ENCODE measurements around the gene H6PD.

H6PD gene

GRCh38 chr1:9269078-9269501, 34.5 kb downstream of the H6PD start:
- Histone ChIP-seq H3K27ac (ENCODE audit: low read depth, low read length, severe bottlenecking) (no peak overlapping the region), H3K36me3 (ENCODE audit: control insufficient read depth, insufficient read depth, low read length) (peaks cover 4% of the 10 kb centered on the region), H3K4me3 (ENCODE audit: extremely low read depth, insufficient read depth, low read length, poor library complexity, severe bottlenecking) (no peak overlapping the region), H3K4me1 (ENCODE audit: control insufficient read depth, insufficient read depth, low read length, poor library complexity, severe bottlenecking) (peaks cover 25% of the 10 kb centered on the region), H3K9me3 (ENCODE audit: control insufficient read depth, low read length) (no peaks in the 10 kb centered on the region)
- WGBS, 2 experiments (ENCODE audit: insufficient coverage in 2 of 2): 87 to 89% methylated on average over 11 to 15 of the region's 17 CpGs

DNA sequence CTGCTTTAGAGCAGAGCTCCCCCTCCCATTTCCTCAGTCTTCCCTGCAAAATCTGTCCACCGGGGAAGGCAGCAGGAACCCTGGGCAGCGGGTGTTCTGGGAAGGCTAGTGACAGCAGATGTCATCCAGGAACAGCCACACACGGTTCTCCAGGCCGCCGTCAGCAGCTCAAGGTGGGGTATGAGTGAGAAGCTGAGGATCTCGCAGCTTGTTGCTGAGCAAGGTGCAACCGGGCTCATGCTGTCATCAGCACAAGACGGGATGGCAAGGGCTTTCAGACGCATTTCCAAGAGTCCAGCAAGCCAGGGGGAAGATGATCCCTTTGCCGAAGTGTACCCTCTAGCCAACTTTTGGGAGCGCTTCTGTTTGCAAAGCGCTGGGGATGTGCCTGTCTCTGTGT, 35.1 kb downstream of the H6PD start:
- Histone ChIP-seq H3K9me3 (ENCODE audit: control insufficient read depth, low read length) (no peaks in the 10 kb centered on the region), H3K36me3 (ENCODE audit: control insufficient read depth, insufficient read depth, low read length) (no peaks in the 10 kb centered on the region), H3K27ac (ENCODE audit: low read depth, low read length, severe bottlenecking) (no peak overlapping the region), H3K4me3 (ENCODE audit: extremely low read depth, insufficient read depth, low read length, poor library complexity, severe bottlenecking) (no peak overlapping the region), H3K4me1 (ENCODE audit: control insufficient read depth, insufficient read depth, low read length, poor library complexity, severe bottlenecking) (peaks cover 25% of the 10 kb centered on the region)
- WGBS, 2 experiments (ENCODE audit: insufficient coverage in 2 of 2): 89 to 94% methylated on average over 10 of the region's 12 CpGs

GRCh38 chr1:9270290-9270883, 35.8 kb downstream of the H6PD start:
- WGBS, 2 experiments (ENCODE audit: insufficient coverage in 2 of 2): 77 to 85% methylated on average over 8 to 14 of the region's 15 CpGs
- Histone ChIP-seq H3K9me3 (ENCODE audit: control insufficient read depth, low read length) (no peaks in the 10 kb centered on the region), H3K4me1 (ENCODE audit: control insufficient read depth, insufficient read depth, low read length, poor library complexity, severe bottlenecking) (peaks cover 28% of the 10 kb centered on the region), H3K27ac (ENCODE audit: low read depth, low read length, severe bottlenecking) (no peak overlapping the region), H3K4me3 (ENCODE audit: extremely low read depth, insufficient read depth, low read length, poor library complexity, severe bottlenecking) (no peak overlapping the region), H3K36me3 (ENCODE audit: control insufficient read depth, insufficient read depth, low read length) (no peaks in the 10 kb centered on the region)

DNA sequence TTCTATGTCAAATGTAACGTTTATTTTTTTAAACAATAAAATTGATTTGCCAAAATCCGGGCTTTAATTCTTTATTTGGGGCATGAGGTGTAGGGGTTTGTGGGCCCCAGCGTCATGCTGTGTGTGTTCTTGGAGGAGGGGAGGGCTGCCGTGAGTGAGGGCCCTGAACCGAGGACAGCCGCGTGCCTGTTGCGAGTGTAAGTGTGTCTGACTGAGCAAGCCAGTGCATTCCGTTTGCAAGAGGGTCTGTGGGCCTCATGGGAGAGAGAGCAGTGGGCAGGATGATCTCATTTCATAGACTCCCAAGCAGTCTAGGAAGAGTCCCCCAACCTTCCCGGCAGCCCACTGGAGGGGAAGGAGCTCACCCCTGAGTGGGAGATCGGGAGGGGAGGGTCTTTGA, 36.7 kb downstream of the H6PD start:
- no peak overlapping the region for H3K4me3 ChIP-seq (ENCODE audit: extremely low read depth, insufficient read depth, low read length, poor library complexity, severe bottlenecking)
- WGBS, 2 experiments (ENCODE audit: insufficient coverage in 2 of 2): 83 to 84% methylated on average over 6 to 9 of the region's 11 CpGs
- H3K36me3 ChIP-seq (ENCODE audit: control insufficient read depth, insufficient read depth, low read length): no peaks in the 10 kb centered on the region
- peaks cover 29% of the 10 kb centered on the region for H3K4me1 ChIP-seq (ENCODE audit: control insufficient read depth, insufficient read depth, low read length, poor library complexity, severe bottlenecking)
- no peak overlapping the region for H3K27ac ChIP-seq (ENCODE audit: low read depth, low read length, severe bottlenecking)
- no peaks in the 10 kb centered on the region for H3K9me3 ChIP-seq (ENCODE audit: control insufficient read depth, low read length)

DNA sequence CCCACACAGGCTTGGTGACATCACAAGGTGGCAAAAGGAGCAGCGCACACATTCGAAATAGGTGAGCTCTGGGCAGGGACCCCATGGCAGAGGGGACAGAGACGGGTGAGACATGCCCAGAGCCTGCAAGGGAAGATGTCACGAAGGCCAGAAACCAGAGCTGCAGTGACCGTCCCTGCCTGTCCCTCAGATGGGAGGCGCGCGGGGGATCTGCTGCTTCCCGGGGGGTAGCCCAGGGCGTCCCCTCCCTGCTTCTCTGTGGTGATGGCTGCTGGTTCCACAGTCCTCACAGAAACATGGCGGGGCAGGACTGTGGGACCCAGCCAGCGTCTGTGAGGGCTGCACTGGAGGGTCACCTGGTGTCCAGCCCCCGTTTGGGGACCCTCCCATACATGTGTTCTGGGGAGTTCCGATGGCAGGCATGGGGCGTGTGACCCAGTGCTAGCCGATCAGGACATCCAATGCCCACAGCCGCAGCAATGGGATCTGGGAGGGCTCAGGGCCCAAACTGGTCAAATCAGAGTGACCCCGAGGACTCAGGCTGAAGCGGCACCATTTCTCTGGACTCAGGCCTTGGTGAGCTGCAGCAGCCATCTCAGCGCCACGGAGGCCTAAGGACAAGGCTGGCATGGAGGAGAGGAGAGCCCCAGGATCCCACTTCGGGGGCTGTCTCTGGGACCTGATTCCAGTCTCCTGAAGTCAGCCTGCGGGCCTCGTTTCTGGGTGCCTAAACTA, 37.5 kb downstream of the H6PD start:
- 94 to 95% methylated on average over 22 to 24 of the region's 24 CpGs for WGBS, 2 experiments (ENCODE audit: insufficient coverage in 2 of 2)
- H3K4me3 ChIP-seq (ENCODE audit: extremely low read depth, insufficient read depth, low read length, poor library complexity, severe bottlenecking): no peak overlapping the region
- no peaks in the 10 kb centered on the region for H3K36me3 ChIP-seq (ENCODE audit: control insufficient read depth, insufficient read depth, low read length)
- H3K27ac ChIP-seq (ENCODE audit: low read depth, low read length, severe bottlenecking): no peak overlapping the region
- no peaks in the 10 kb centered on the region for H3K9me3 ChIP-seq (ENCODE audit: control insufficient read depth, low read length)
- peaks cover 26% of the 10 kb centered on the region for H3K4me1 ChIP-seq (ENCODE audit: control insufficient read depth, insufficient read depth, low read length, poor library complexity, severe bottlenecking)

DNA sequence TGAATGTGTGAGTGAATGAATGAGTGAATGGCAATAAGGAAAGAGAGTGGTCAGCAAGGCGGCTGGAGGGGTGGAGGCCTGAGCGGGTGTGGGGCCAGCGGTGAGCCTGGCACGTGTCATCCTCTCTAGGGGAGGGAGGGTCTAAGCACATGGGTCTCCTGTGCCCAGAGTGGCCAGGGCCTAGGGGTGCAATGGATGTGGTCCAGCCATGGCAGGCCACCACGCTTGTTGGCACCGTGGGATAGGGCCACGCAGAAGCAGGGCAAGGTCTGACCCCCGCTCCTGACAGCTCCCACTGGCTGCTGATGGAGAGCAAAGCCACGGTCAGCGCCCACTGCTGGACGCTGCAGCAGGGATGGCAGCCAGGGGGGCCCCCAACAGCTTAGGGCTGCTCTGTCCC, 38.6 kb downstream of the H6PD start:
- Histone ChIP-seq H3K9me3 (ENCODE audit: control insufficient read depth, low read length) (no peaks in the 10 kb centered on the region), H3K36me3 (ENCODE audit: control insufficient read depth, insufficient read depth, low read length) (no peaks in the 10 kb centered on the region), H3K27ac (ENCODE audit: low read depth, low read length, severe bottlenecking) (no peak overlapping the region), H3K4me3 (ENCODE audit: extremely low read depth, insufficient read depth, low read length, poor library complexity, severe bottlenecking) (no peak overlapping the region), H3K4me1 (ENCODE audit: control insufficient read depth, insufficient read depth, low read length, poor library complexity, severe bottlenecking) (peaks cover 26% of the 10 kb centered on the region)
- 87 to 89% methylated on average over 8 to 11 of the region's 11 CpGs for WGBS, 2 experiments (ENCODE audit: insufficient coverage in 2 of 2)

- Histone ChIP-seq H3K4me1 (ENCODE audit: control insufficient read depth, insufficient read depth, low read length, poor library complexity, severe bottlenecking) (peaks cover 29% of the 10 kb centered on the region), H3K4me3 (ENCODE audit: extremely low read depth, insufficient read depth, low read length, poor library complexity, severe bottlenecking) (no peak overlapping the region), H3K27ac (ENCODE audit: low read depth, low read length, severe bottlenecking) (no peak overlapping the region), H3K9me3 (ENCODE audit: control insufficient read depth, low read length) (no peaks in the 10 kb centered on the region), H3K36me3 (ENCODE audit: control insufficient read depth, insufficient read depth, low read length) (no peaks in the 10 kb centered on the region)
- WGBS, 2 experiments (ENCODE audit: insufficient coverage in 2 of 2): 93 to 96% methylated on average over 9 of the region's 10 CpGs
These were observed 40.6 kb downstream of the H6PD start for GRCh38 chr1:9275161-9275560.

DNA sequence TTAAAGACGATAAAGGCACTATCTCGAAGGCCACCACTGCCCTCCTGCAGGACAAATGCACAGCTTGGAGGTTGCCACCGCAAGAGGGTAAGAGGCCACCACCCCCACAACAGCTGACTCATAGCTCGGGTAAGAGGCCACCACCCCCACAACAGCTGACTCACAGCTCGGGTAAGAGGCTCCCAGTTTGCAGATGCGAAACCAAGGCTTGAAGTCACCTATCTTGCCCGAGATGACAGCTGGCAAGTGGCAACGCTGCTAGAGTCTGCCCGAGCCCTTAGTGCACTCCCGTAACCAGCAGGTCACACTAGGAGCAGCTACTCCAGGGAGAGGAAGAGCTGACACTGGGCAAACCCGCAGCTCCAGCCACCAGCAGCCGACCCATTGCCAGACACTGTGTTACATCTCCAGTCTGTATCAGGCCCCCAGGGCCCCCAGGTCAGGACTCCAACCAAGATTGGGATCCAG, 41.0 kb downstream of the H6PD start:
- H3K36me3 ChIP-seq (ENCODE audit: control insufficient read depth, insufficient read depth, low read length): no peaks in the 10 kb centered on the region
- H3K9me3 ChIP-seq (ENCODE audit: control insufficient read depth, low read length): no peaks in the 10 kb centered on the region
- WGBS, 2 experiments (ENCODE audit: insufficient coverage in 2 of 2): 67 to 68% methylated on average over 11 to 12 of the region's 12 CpGs
- peaks cover 26% of the 10 kb centered on the region for H3K4me1 ChIP-seq (ENCODE audit: control insufficient read depth, insufficient read depth, low read length, poor library complexity, severe bottlenecking)
- peak overlapping the region; percentile 3 for H3K27ac ChIP-seq (ENCODE audit: low read depth, low read length, severe bottlenecking)
- H3K4me3 ChIP-seq (ENCODE audit: extremely low read depth, insufficient read depth, low read length, poor library complexity, severe bottlenecking): no peak overlapping the region

DNA sequence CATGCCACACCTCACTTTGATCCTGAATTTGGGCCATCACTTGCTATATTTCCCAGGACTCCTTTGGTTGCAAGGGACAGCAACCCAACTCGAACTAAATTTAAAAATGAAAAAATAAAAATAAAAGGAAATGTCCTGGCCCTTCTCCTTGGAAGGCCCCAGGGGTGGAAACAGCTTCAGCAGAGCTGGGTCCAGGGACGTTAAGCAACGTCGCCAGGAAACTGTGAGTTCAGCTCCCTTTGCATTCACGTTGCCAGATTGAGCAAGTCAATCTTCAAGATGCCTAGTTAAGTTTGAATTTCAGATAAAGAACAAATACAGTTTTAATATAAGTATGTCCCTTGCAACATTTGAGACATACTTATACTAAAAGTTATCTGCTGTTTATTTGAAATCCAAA, 43.5 kb downstream of the H6PD start:
- no peak overlapping the region for H3K4me3 ChIP-seq (ENCODE audit: extremely low read depth, insufficient read depth, low read length, poor library complexity, severe bottlenecking)
- peaks cover 37% of the 10 kb centered on the region for H3K4me1 ChIP-seq (ENCODE audit: control insufficient read depth, insufficient read depth, low read length, poor library complexity, severe bottlenecking)
- no peaks in the 10 kb centered on the region for H3K36me3 ChIP-seq (ENCODE audit: control insufficient read depth, insufficient read depth, low read length)
- H3K9me3 ChIP-seq (ENCODE audit: control insufficient read depth, low read length): no peaks in the 10 kb centered on the region
- 93 to 100% methylated on average over 3 to 4 of the region's 5 CpGs for WGBS, 2 experiments (ENCODE audit: insufficient coverage in 2 of 2)
- no peak overlapping the region for H3K27ac ChIP-seq (ENCODE audit: low read depth, low read length, severe bottlenecking)

DNA sequence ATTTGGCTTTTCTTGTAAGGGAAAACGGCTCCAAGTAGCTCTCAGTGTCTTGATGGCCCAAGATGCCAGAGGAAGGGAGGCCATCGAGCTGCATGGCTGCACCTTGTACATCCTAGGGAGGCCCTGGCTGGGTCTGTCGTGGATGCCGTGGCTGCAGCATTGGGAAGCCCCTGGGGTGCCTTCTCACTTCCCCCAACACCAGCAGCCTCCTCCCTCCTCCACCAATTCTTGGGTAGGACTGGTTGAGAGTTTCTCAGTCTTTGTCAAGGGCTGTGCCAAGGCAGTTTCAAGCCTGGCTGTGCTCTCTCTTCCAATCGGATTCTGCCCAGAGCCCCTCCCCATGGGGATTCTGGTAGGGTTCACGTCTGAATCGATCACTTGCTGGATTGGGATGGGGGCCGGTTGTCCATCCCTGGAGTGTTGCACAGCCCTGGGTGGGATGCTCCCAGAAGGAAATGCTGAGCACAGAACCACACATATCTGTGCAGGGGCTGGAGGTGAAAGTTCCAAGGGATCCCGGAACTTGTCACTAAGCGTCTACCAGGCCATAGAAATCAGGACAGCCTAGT, 44.1 kb downstream of the H6PD start:
- Histone ChIP-seq H3K36me3 (ENCODE audit: control insufficient read depth, insufficient read depth, low read length) (no peaks in the 10 kb centered on the region), H3K9me3 (ENCODE audit: control insufficient read depth, low read length) (no peaks in the 10 kb centered on the region), H3K27ac (ENCODE audit: low read depth, low read length, severe bottlenecking) (no peak overlapping the region), H3K4me1 (ENCODE audit: control insufficient read depth, insufficient read depth, low read length, poor library complexity, severe bottlenecking) (peaks cover 37% of the 10 kb centered on the region), H3K4me3 (ENCODE audit: extremely low read depth, insufficient read depth, low read length, poor library complexity, severe bottlenecking) (no peak overlapping the region)
- 86 to 89% methylated on average over 7 to 9 of the region's 10 CpGs for WGBS, 2 experiments (ENCODE audit: insufficient coverage in 2 of 2)
